NOMO-1 treated with DMSO at 0.1 percent for 48 hours (cell line): ENCODE measurements around the gene SCT.

Experiments used
- DNase-seq: peaks from one replicate; lab custom pipeline; 2025; ENCODE audit not compliant: unreplicated experiment; lab: John Stamatoyannopoulos, UW

The SCT gene

GRCh38 chr11:623349-623869 lies 3.6 kb downstream of the SCT start:
- DNase-seq, result no peak

DNA sequence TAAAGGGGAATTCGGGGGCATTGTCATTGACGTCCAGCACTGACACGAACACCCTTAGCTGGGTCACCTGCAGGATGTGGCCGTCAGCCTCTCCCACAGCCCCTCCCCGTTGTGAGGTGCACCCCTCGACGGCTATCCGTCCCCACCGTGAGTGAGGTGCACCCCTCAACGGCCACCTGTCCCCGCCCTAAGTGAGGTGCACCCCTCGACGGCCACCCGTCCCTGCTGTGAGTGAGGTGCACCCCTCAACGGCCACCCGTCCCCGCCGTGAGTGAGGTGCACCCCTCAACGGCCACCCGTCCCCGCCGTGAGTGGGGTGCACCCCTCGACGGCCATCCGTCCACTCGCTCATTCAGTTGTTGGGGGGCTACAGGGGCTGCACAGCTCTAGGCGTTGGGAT lies 5.1 kb downstream of the SCT start:
- no peak for DNase-seq

- no peak for DNase-seq
Observed at GRCh38 chr11:620935-621814, 5.8 kb downstream of the SCT start.

DNA sequence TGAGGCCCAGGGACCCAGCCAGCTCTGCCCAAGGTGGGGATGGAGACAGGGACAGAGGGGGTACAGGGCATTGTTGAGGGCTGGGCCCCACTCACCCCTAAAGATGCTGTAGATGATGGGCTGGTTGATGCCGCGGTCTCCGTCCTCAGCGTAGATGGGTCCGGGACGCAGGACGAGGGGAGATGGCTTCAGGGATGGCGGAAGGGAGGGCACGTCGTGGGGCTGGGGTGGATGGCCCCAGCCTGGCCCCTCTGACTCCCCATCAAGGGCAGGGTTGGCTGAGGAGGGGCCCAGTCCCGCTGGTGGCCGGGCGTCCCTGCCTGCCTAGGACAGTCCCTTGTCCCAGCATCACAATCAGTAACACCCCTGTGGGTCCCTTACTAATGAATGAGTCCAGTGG lies 6.8 kb downstream of the SCT start:
- no peak for DNase-seq

GRCh38 chr11:619628-620050 lies 7.3 kb downstream of the SCT start:
- no peak for DNase-seq

GRCh38 chr11:618856-619627 lies 7.9 kb downstream of the SCT start:
- no peak for DNase-seq

GRCh38 chr11:617912-618682 lies 8.9 kb downstream of the SCT start:
- DNase-seq, result no peak

DNA sequence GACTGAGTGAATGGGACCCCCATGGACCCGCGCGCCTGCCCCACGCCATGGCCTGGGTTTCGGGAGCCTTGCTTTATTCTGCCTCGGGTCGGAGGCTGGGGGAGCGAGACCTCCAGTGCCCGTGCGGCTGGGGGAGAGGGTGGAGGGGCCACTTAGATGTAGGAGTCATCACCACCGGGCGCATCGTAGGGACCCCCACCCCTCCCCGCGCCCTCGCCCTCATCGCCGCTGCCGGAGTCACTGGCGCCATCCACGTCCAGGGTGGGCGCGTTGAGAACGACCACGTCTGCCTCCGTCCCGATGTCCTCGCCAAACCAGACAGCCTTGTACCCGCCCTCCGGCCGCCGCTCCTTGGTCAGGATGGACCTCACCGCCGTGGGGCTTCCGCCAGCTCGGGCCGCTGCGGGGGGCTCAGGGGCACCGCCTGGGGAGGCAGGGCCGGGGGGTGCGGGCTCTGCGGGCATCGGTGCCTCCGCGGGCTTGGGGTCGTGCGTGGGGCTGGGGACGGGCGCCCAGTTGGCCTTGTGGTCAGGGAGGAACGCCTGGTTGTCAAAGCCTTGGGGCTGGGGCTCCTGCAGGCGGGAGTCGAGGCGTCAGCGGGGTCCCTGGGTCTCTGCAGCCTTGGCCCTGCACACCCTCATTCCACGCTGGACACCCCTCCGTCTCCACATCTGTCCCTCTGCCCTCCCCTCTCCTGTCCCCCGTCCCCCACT lies 9.6 kb downstream of the SCT start:
- DNase-seq, result no peak

DNA sequence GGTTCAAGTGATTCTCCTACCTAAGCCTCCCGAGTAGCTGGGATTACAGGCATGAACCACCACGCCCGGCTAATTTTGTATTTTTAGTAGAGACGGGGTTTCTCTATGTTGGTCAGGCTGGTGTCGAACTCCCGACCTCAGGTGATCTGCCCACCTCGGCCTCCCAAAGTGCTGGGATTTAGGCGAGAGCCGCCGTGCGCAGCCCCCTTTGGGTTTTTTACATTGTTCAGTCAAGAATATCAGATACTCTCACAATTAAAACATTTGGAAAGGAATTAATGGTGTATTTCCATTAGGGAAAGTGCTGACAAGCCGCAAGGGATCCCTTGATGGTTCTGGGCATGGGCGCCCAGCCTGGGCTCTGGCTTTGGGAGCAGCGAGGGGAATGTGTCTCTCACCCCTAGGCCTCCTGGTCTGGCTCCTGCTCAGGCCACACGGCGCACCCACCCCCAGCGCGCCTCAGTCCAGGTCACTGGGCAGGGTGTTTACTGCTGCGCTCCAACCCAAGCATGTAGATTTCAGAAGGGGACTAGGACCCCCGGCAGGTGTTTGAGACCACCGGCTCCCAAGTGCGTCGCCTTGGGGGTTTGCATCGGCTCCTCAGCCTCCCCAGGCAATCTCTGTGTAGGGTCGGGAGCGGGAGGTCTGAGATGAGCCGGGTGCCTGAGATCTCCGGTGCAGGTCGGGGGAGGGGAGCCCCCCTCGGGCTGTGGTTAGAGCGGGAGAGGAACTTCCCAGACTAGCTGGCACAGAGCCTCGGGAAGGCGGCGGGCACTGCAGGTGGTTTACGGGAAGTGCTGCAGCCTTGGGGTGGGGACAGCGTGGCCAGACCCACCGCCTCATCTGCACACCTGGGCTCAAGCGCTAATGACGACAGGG lies 10.4 kb downstream of the SCT start:
- DNase-seq, result no peak

DNA sequence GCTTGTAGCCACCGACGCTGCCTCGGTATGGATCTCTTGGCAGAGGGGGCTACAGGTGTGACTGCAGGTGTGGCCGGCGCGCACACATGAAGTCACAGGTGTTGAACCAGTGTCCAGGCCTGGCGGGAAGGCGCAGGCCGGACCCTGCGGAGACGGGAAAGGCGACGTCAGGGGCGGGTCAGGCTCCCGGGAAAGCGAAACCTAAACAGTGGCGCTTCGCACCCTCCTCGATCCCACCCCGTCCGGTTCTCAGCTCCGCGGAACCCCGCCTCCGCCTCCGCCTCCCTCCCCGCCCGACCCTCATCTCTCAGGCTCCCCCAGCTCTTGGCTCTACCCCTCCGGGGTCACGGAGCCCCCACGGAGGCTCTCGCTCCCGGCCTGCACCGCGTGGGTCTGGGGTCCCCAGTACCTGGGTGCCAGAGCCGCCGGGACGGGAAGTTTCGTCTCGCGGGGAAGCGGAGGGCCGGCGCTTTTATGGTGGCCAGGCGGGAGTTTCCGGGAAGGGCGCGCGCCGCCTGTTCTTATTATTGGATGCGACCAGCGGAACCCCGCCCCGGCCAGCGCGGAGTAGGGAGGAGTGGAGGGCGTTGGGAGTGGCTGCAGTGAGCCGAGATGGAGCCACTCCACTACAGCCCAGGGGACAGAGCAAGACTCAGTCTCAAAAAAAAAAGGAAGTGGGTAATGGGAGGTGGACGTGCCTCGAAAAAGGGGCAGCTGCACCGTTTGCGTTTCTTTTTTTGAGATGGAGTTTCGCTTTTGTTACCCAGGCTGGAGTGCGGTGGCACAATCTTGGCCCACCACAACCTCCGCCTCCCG lies 11.3 kb downstream of the SCT start, which contains the start of gene IRF7:
Gene IRF7 (minus strand): TSS at position 447 of the 816 bp plus-strand sequence. CDS start 586 bp downstream, outside the sequence.
- peak; percentile 98 for DNase-seq

- DNase-seq, result no peak
Observed at GRCh38 chr11:614623-615503, 12.1 kb downstream of the SCT start.

DNA sequence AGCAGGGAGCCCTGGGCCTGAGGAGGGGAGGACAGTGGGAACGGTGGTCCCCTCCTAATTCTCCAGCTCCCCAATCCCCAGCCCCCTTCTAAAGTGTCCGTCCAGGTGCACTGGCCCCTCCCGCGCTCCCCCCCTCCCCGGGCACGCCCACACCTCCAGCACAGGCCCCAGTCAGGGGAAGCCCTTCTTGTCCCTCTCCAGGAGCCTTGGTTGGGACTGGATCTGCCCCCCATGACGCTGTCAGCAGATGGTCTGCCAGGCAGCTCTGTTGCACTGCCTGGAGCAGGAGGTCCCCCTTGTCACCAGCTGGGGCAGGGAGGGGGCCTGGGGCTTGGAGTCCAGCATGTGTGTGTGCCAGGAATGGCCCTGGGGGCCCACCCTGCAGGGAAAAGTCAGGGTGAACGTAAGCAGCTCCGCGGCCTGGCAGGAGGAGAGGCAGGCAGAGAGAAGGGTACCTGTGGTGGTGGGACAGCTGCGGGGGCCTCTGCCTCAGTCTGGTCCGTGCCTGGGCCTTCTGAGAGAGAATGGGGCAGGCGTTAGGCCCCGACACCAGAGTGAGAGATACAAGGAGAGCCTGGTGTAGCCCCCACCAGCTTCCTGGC lies 12.9 kb downstream of the SCT start:
- no peak for DNase-seq

GRCh38 chr11:613369-613968 lies 13.5 kb downstream of the SCT start:
- DNase-seq, result peak; percentile 23

GRCh38 chr11:612961-613300 lies 14.1 kb downstream of the SCT start:
- DNase-seq, result no peak

- no peak for DNase-seq
Observed at GRCh38 chr11:612201-612960, 14.6 kb downstream of the SCT start.
